Vagina (tissue), 2 donors: ENCODE results near the gene SHISA4. TPM values are rescaled to one million over a fixed set of nuclear protein-coding genes. Genes with fewer than 3 reads are reported as not detected.
"Not testable (repeated sequence)": the region's sequence is repeated elsewhere in the genome, so short reads cannot be mapped to it uniquely, and the experiment has no call there.

Experiments used
- DNase-seq, 2 donors: peaks; one replicate each; pipeline ENCODE4 v3.0.0-alpha.2; 2017; ENCODE audit errors: extremely low spot score in 2 of 2
- H3K27ac ChIP-seq: fragments of 200-600 bp; sonication (generic); one replicate; pipeline ENCODE4 v1.5.1; 2019
- H3K27me3 ChIP-seq: fragments of 200-600 bp; sonication (generic); one replicate; pipeline ENCODE4 v1.5.1; 2019
- H3K36me3 ChIP-seq, 2 donors: fragments of 200-600 bp; sonication (generic); one replicate each; pipeline ENCODE4 v1.5.1; 2017 to 2019
- H3K4me1 ChIP-seq: fragments of 200-600 bp; sonication (generic); one replicate; pipeline ENCODE4 v1.5.1; 2019
- H3K4me3 ChIP-seq, 2 donors: fragments of 200-600 bp; sonication (generic); 1 replicate in 1 of 2; 2 replicates in 1 of 2; pipeline ENCODE4 v1.5.1; 2016 to 2019
- H3K9me3 ChIP-seq: fragments of 200-600 bp; sonication (generic); one replicate; pipeline ENCODE4 v1.5.1; 2019
- CTCF ChIP-seq, 3 experiments: fragments of 450-650 bp in 2 of 3; fragments of 200-600 bp in 1 of 3; sonication (generic) in 1 of 3; IDR thresholded peaks; one replicate each; pipeline ENCODE4 v1.5.1; 2017 to 2019; ENCODE audit warnings: antibody characterized with exemption in 3 of 3, mild to moderate bottlenecking in 2 of 3, moderate library complexity in 2 of 3
- POLR2A ChIP-seq, 2 donors: fragments of 450-650 bp; IDR thresholded peaks; one replicate each; pipeline ENCODE4 v1.6.1; 2017; ENCODE audit warnings: antibody characterized with exemption in 2 of 2, mild to moderate bottlenecking in 2 of 2, moderate library complexity in 2 of 2
- POLR2AphosphoS5 ChIP-seq, 2 donors: sonication (generic); formaldehyde crosslinking; IDR thresholded peaks; one replicate each; pipeline ENCODE4 v1.9.0; 2017; ENCODE audit warnings: antibody characterized with exemption in 2 of 2, mild to moderate bottlenecking in 2 of 2, low read depth in 1 of 2; ENCODE audit not compliant: insufficient read depth in 1 of 2
- intact Hi-C: fragments of 100-400 bp; cut with DNase I; formaldehyde crosslinking; loops from one replicate; pipeline ENCODE4 v1.15.1; 2023
- total RNA-seq: library from RNA; depleted of rRNA; stranded (reverse); fragments of >200 nt; gene quantifications from one replicate; pipeline ENCODE4 v1.2.3, GENCODE V29; 2016

The SHISA4 gene
- total RNA-seq, 1 donor from 2014 or later, result 16.2 TPM

GRCh38 chr1:201851949-201852348 is 36.7 kb upstream of the SHISA4 start:
- H3K27ac ChIP-seq, result no peak overlapping the region
- H3K4me3 ChIP-seq, result no peak overlapping the region
- intact Hi-C loops, result loop anchor here (1.0 kb wide), 1 partner anchor 23 kb away; no protein-coding TSS in a partner anchor
- no peaks in the 10 kb centered on the region for H3K9me3 ChIP-seq
- H3K4me1 ChIP-seq, result peaks cover 17% of the 10 kb centered on the region
- no peak for DNase-seq
- H3K36me3 ChIP-seq, result peaks cover 0 to 80% of the 10 kb centered on the region in 2 donors
- no peaks in the 10 kb centered on the region for H3K27me3 ChIP-seq
- TF ChIP-seq POLR2A (IDR thresholded peaks at IDR 0.05), result no peak

- H3K27ac ChIP-seq, H3K4me1 ChIP-seq, DNase-seq, H3K4me3 ChIP-seq, H3K9me3 ChIP-seq, H3K27me3 ChIP-seq, intact Hi-C loops: not testable (repeated sequence)
- H3K36me3 ChIP-seq, result peaks cover 0 to 81% of the 10 kb centered on the region in 2 donors
These were observed 32.0 kb upstream of the SHISA4 start for GRCh38 chr1:201856722-201857121.

GRCh38 chr1:201859424-201859823 is 29.3 kb upstream of the SHISA4 start:
- Histone ChIP-seq H3K36me3 (peaks cover 0 to 73% of the 10 kb centered on the region in 2 donors), H3K9me3 (no peaks in the 10 kb centered on the region), H3K27ac (no peak overlapping the region), H3K4me1 (no peaks in the 10 kb centered on the region), H3K27me3 (no peaks in the 10 kb centered on the region), H3K4me3 (no peak overlapping the region)
- intact Hi-C loops, result no loop called here
- TF ChIP-seq POLR2AphosphoS5 (IDR thresholded peaks at IDR 0.05; ENCODE audit: insufficient read depth in 1 of 2, low read depth in 1 of 2) (no peak), POLR2A (IDR thresholded peaks at IDR 0.05) (no peak), CTCF (IDR thresholded peaks at IDR 0.05) (no peak)
- no peak for DNase-seq

- Histone ChIP-seq H3K36me3 (peaks cover 0 to 65% of the 10 kb centered on the region in 2 donors), H3K4me1 (no peaks in the 10 kb centered on the region), H3K4me3 (no peak overlapping the region), H3K27ac (no peak overlapping the region), H3K27me3 (no peaks in the 10 kb centered on the region), H3K9me3 (no peaks in the 10 kb centered on the region)
- intact Hi-C loops, result no loop called here
- TF ChIP-seq CTCF (IDR thresholded peaks at IDR 0.05) (no peak), POLR2A (IDR thresholded peaks at IDR 0.05) (no peak), POLR2AphosphoS5 (IDR thresholded peaks at IDR 0.05; ENCODE audit: insufficient read depth in 1 of 2, low read depth in 1 of 2) (no peak)
- DNase-seq, result no peak
These were observed 27.2 kb upstream of the SHISA4 start for GRCh38 chr1:201861448-201861847.

- Histone ChIP-seq H3K27me3 (no peaks in the 10 kb centered on the region), H3K27ac (no peak overlapping the region), H3K4me1 (no peaks in the 10 kb centered on the region), H3K9me3 (no peaks in the 10 kb centered on the region), H3K36me3 (peaks cover 0 to 83% of the 10 kb centered on the region in 2 donors), H3K4me3 (no peak overlapping the region)
- intact Hi-C loops, result no loop called here
- no peak for DNase-seq
- no peak for TF ChIP-seq POLR2A (IDR thresholded peaks at IDR 0.05)
- TF ChIP-seq CTCF (IDR thresholded peaks at IDR 0.05), result no peak
- no peak for TF ChIP-seq POLR2AphosphoS5 (IDR thresholded peaks at IDR 0.05; ENCODE audit: insufficient read depth in 1 of 2, low read depth in 1 of 2)
These were observed 18.3 kb upstream of the SHISA4 start for GRCh38 chr1:201870397-201870796.

- Histone ChIP-seq H3K36me3 (peaks cover 0 to 54% of the 10 kb centered on the region in 2 donors), H3K9me3 (no peaks in the 10 kb centered on the region), H3K27me3 (no peaks in the 10 kb centered on the region), H3K27ac (no peak overlapping the region), H3K4me1 (peaks cover 10% of the 10 kb centered on the region), H3K4me3 (no peak overlapping the region)
- TF ChIP-seq POLR2AphosphoS5 (IDR thresholded peaks at IDR 0.05; ENCODE audit: insufficient read depth in 1 of 2, low read depth in 1 of 2) (no peak), CTCF (IDR thresholded peaks at IDR 0.05) (no peak), POLR2A (IDR thresholded peaks at IDR 0.05) (no peak)
- intact Hi-C loops, result loop anchor here (1.0 to 5.0 kb wide), 2 partner anchors 23 to 93 kb away; no protein-coding TSS in a partner anchor
- DNase-seq, result no peak
These were observed 14.0 kb upstream of the SHISA4 start for GRCh38 chr1:201874672-201875071.
